Measurements from ENCODE around the gene SYT14. TPM values are rescaled to one million over a fixed set of nuclear protein-coding genes. Genes with fewer than 3 reads are reported as not detected.
"Not testable (repeated sequence)": the region's sequence is repeated elsewhere in the genome, so short reads cannot be mapped to it uniquely, and the experiment has no call there.

The SYT14 gene
- total RNA-seq, 4 donors from 2014 or later, result 0.04 to 2.8 (median 0.12) TPM; not detected in 1

- 52 to 55% methylated on average over 4 of the region's 4 CpGs for WGBS, 2 donors
- no peak for TF ChIP-seq POLR2A (IDR thresholded peaks at IDR 0.05)
- TF ChIP-seq, protein P1, sequence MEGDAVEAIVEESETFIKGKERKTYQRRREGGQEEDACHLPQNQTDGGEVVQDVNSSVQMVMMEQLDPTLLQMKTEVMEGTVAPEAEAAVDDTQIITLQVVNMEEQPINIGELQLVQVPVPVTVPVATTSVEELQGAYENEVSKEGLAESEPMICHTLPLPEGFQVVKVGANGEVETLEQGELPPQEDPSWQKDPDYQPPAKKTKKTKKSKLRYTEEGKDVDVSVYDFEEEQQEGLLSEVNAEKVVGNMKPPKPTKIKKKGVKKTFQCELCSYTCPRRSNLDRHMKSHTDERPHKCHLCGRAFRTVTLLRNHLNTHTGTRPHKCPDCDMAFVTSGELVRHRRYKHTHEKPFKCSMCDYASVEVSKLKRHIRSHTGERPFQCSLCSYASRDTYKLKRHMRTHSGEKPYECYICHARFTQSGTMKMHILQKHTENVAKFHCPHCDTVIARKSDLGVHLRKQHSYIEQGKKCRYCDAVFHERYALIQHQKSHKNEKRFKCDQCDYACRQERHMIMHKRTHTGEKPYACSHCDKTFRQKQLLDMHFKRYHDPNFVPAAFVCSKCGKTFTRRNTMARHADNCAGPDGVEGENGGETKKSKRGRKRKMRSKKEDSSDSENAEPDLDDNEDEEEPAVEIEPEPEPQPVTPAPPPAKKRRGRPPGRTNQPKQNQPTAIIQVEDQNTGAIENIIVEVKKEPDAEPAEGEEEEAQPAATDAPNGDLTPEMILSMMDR (IDR thresholded peaks at IDR 0.05), result no peak
- intact Hi-C loops (cut with DNase I; ENCODE audit: low total_unique reads), result no loop called here
- no peak overlapping the region for H3K4me3 ChIP-seq (ENCODE audit: low read depth, poor library complexity, severe bottlenecking)
- no peak for DNase-seq (ENCODE audit: low spot score in 2 of 2)
Observed at GRCh38 chr1:209895709-209896108, 42.3 kb upstream of the SYT14 start.

DNA sequence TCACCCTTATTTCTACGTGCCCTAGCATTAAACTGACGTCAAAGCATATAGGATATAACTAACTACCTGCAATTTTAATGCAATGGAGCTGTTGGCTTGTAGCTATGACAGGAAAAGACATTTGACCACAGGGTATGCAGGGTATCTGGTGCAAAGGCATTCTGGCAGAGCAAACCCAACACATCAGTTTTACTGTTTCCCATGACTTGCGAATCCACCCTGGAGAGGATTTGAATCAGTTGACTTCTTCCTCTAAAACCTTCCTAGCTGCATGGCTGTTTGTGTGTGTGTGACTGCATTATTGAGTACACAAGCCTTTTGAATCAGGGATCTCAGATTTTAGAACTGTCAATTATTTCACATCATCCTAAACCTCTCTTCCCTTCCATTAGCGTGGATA, 41.7 kb upstream of the SYT14 start:
- intact Hi-C loops (cut with DNase I; ENCODE audit: low total_unique reads), result no loop called here
- WGBS, 2 donors, result 85 to 88% methylated on average over 4 of the region's 4 CpGs
- H3K4me3 ChIP-seq (ENCODE audit: low read depth, poor library complexity, severe bottlenecking), result no peak overlapping the region
- DNase-seq (ENCODE audit: low spot score in 2 of 2), result no peak
- TF ChIP-seq, protein P1 (IDR thresholded peaks at IDR 0.05), result no peak
- TF ChIP-seq POLR2A (IDR thresholded peaks at IDR 0.05), result no peak

GRCh38 chr1:209898271-209898670, 39.7 kb upstream of the SYT14 start:
- intact Hi-C loops (cut with DNase I; ENCODE audit: low total_unique reads); DNase-seq (ENCODE audit: low spot score in 2 of 2); H3K4me3 ChIP-seq (ENCODE audit: low read depth, poor library complexity, severe bottlenecking): not testable (repeated sequence)
- WGBS, 2 donors, result 79 to 83% methylated on average over 6 of the region's 6 CpGs

DNA sequence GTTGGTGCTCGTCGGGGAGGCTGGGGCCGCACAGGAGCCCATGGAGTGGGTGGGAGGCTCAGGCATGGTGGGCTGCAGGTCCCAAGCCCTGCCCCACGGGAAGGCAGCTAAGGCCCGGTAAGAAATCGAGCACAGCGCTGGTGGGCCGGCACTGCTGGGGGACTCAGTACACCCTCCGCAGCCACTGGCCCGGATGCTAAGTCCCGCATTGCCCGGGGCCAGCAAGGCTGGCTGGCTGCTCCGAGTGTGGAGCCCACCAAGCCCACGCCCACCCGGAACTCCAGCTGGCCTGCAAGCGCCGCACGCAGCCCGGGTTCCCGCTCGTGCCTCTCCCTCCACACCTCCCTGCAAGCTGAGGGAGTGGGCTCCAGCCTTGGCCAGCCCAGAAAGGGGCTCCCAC, 39.2 kb upstream of the SYT14 start:
- H3K4me3 ChIP-seq (ENCODE audit: low read depth, poor library complexity, severe bottlenecking); intact Hi-C loops (cut with DNase I; ENCODE audit: low total_unique reads); DNase-seq (ENCODE audit: low spot score in 2 of 2): not testable (repeated sequence)
- WGBS, 2 donors, result 89 to 95% methylated on average over 17 to 21 of the region's 21 CpGs

DNA sequence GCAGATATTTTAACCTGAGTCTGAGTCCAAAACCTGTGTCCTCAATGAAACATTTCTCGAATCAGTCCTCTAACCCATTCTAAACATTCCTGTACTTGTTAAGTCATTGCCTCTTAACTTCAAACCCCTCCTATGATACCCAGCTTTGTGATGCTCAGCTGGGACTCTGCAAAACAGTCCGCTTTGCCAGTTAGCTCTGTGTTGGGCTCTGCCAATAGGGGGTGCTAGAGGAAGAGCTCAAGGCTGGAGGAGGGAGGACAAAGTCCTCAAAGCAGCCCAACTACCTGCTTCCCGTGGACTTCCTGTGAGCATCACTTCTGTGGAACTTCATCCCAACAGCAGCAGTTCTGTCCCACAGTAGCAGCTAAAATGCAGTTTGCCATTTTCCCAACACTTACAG, 38.1 kb upstream of the SYT14 start:
- intact Hi-C loops (cut with DNase I; ENCODE audit: low total_unique reads), result no loop called here
- 65 to 77% methylated on average over 3 of the region's 3 CpGs for WGBS, 2 donors
- H3K4me3 ChIP-seq (ENCODE audit: low read depth, poor library complexity, severe bottlenecking), result no peak overlapping the region
- DNase-seq (ENCODE audit: low spot score in 2 of 2), result no peak
- TF ChIP-seq, protein P1 (IDR thresholded peaks at IDR 0.05), result no peak
- TF ChIP-seq POLR2A (IDR thresholded peaks at IDR 0.05), result no peak

DNA sequence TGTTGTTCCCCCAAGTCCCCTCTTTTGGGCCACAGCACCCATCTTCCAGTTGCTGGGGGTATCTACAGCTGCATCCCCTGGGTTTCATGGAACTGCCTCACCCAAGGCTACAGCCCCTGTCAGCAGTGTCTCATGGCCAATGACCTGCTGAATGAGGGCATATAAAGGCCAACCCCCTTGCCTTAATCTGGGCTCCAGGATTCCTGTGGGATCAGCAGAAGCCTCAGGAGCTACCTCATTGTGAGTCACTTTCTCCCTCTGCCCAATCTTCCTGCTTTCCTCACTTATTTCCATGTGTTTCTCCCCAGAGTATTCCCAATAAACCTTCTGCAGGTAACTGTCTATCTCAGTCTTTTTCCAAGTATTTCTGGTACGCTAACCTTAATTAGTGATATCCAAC, 37.3 kb upstream of the SYT14 start:
- H3K4me3 ChIP-seq (ENCODE audit: low read depth, poor library complexity, severe bottlenecking), result no peak overlapping the region
- WGBS, 2 donors, result 95 to 100% methylated on average over 1 of the region's 1 CpG

GRCh38 chr1:209901211-209901610, 36.8 kb upstream of the SYT14 start:
- DNase-seq (ENCODE audit: low spot score in 2 of 2), result no peak
- WGBS, 2 donors, result 84 to 88% methylated on average over 2 of the region's 2 CpGs
- intact Hi-C loops (cut with DNase I; ENCODE audit: low total_unique reads), result no loop called here
- no peak overlapping the region for H3K4me3 ChIP-seq (ENCODE audit: low read depth, poor library complexity, severe bottlenecking)
- TF ChIP-seq, protein P1 (IDR thresholded peaks at IDR 0.05), result no peak
- TF ChIP-seq POLR2A (IDR thresholded peaks at IDR 0.05), result no peak

More for the DNA sequence above, 37.3 kb upstream of the SYT14 start:
- no peak for TF ChIP-seq POLR2A (IDR thresholded peaks at IDR 0.05)
- intact Hi-C loops (cut with DNase I; ENCODE audit: low total_unique reads), result no loop called here
- no peak for DNase-seq (ENCODE audit: low spot score in 2 of 2)

DNA sequence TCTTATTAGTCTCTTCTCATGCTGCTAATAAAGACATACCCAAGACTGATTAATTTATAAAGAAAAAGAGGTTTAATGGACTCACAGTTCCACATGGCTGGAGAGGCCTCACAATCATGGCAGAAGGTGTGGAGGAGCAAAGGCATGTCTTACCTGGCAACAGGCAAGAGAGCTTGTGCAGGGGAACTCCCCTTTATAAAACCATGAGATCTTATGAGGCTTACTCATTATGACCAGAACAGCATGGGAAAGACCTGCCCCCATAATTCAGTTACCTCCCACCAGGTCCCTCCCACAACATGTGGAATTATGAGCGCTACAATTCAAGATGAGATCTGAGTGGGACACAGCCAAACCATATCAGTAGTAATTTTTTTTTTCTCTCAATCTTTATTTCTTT, 33.2 kb upstream of the SYT14 start:
- H3K4me3 ChIP-seq (ENCODE audit: low read depth, poor library complexity, severe bottlenecking); DNase-seq (ENCODE audit: low spot score in 2 of 2); intact Hi-C loops (cut with DNase I; ENCODE audit: low total_unique reads): not testable (repeated sequence)
- WGBS, 2 donors, result 82% methylated on average over 1 of the region's 1 CpG; no CpG with 5 or more reads in 1 of the 2 donors
